ENCODE data around the gene CDH12.

DNA sequence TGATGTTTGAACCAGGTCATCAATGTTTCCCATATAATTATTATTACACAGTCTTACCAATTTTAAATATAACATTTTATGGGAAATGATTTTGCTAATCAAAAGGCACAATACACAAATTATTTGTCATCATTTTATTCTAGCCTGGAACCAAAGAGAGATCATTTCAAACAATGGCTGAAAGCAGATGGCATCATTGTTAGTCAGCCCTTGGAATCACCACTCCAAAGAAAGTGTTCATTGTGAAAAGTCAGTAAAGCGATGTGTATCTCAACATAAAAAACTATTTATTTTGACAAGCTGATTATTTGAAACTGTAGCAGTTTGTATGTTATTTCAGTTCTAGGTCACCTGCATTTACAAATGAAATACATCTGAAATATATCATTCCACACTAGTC is 1068.7 kb downstream of the CDH12 start:
- TF ChIP-seq, protein P1, sequence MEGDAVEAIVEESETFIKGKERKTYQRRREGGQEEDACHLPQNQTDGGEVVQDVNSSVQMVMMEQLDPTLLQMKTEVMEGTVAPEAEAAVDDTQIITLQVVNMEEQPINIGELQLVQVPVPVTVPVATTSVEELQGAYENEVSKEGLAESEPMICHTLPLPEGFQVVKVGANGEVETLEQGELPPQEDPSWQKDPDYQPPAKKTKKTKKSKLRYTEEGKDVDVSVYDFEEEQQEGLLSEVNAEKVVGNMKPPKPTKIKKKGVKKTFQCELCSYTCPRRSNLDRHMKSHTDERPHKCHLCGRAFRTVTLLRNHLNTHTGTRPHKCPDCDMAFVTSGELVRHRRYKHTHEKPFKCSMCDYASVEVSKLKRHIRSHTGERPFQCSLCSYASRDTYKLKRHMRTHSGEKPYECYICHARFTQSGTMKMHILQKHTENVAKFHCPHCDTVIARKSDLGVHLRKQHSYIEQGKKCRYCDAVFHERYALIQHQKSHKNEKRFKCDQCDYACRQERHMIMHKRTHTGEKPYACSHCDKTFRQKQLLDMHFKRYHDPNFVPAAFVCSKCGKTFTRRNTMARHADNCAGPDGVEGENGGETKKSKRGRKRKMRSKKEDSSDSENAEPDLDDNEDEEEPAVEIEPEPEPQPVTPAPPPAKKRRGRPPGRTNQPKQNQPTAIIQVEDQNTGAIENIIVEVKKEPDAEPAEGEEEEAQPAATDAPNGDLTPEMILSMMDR (IDR thresholded peaks at IDR 0.05 in 2 of 3, conservative IDR thresholded peaks at IDR 0.05 in 1 of 3; ENCODE audit: borderline replicate concordance in 1 of 3, insufficient read depth in 1 of 3, low read depth in 2 of 3, low read length in 2 of 3) = no peak
- no peak for TF ChIP-seq YY1 (IDR thresholded peaks at IDR 0.05; ENCODE audit: extremely low read depth, insufficient replicate concordance, low read depth, low read length)
- TF ChIP-seq SRF (IDR thresholded peaks at IDR 0.05; ENCODE audit: low read depth) = no peak
- TF ChIP-seq, protein P2, sequence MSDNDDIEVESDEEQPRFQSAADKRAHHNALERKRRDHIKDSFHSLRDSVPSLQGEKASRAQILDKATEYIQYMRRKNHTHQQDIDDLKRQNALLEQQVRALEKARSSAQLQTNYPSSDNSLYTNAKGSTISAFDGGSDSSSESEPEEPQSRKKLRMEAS (IDR thresholded peaks at IDR 0.05) = no peak
- no peak for TF ChIP-seq POLR2A (IDR thresholded peaks at IDR 0.05; ENCODE audit: borderline replicate concordance, extremely low read depth, insufficient read depth, insufficient read length)
- no peak for TF ChIP-seq SP1 (IDR thresholded peaks at IDR 0.05; ENCODE audit: low read depth)
- TF ChIP-seq, protein P3, sequence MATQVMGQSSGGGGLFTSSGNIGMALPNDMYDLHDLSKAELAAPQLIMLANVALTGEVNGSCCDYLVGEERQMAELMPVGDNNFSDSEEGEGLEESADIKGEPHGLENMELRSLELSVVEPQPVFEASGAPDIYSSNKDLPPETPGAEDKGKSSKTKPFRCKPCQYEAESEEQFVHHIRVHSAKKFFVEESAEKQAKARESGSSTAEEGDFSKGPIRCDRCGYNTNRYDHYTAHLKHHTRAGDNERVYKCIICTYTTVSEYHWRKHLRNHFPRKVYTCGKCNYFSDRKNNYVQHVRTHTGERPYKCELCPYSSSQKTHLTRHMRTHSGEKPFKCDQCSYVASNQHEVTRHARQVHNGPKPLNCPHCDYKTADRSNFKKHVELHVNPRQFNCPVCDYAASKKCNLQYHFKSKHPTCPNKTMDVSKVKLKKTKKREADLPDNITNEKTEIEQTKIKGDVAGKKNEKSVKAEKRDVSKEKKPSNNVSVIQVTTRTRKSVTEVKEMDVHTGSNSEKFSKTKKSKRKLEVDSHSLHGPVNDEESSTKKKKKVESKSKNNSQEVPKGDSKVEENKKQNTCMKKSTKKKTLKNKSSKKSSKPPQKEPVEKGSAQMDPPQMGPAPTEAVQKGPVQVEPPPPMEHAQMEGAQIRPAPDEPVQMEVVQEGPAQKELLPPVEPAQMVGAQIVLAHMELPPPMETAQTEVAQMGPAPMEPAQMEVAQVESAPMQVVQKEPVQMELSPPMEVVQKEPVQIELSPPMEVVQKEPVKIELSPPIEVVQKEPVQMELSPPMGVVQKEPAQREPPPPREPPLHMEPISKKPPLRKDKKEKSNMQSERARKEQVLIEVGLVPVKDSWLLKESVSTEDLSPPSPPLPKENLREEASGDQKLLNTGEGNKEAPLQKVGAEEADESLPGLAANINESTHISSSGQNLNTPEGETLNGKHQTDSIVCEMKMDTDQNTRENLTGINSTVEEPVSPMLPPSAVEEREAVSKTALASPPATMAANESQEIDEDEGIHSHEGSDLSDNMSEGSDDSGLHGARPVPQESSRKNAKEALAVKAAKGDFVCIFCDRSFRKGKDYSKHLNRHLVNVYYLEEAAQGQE (IDR thresholded peaks at IDR 0.05; ENCODE audit: low read depth) = no peak
- TF ChIP-seq EZH2 (IDR thresholded peaks at IDR 0.05) = no peak
- TF ChIP-seq, protein P4, sequence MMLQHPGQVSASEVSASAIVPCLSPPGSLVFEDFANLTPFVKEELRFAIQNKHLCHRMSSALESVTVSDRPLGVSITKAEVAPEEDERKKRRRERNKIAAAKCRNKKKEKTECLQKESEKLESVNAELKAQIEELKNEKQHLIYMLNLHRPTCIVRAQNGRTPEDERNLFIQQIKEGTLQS (IDR thresholded peaks at IDR 0.05) = no peak
- TF ChIP-seq POLR2AphosphoS5 (IDR thresholded peaks at IDR 0.05; ENCODE audit: low read depth, low read length) = no peak
- TF ChIP-seq RAD21 (IDR thresholded peaks at IDR 0.05; ENCODE audit: low read depth) = no peak
- TF ChIP-seq EGR1 (IDR thresholded peaks at IDR 0.05; ENCODE audit: low read depth) = no peak
